ENCODE measurements around the gene CLSTN1. TPM values are rescaled to one million over a fixed set of nuclear protein-coding genes. Genes with fewer than 3 reads are reported as not detected.

Gene CLSTN1
- total and polyA plus RNA-seq, 10 of the 15 experiments (the other 5 are each of a cell fraction or from before 2014, with no cell fraction given): 2.7 to 64.4 (median 23.2) TPM

DNA sequence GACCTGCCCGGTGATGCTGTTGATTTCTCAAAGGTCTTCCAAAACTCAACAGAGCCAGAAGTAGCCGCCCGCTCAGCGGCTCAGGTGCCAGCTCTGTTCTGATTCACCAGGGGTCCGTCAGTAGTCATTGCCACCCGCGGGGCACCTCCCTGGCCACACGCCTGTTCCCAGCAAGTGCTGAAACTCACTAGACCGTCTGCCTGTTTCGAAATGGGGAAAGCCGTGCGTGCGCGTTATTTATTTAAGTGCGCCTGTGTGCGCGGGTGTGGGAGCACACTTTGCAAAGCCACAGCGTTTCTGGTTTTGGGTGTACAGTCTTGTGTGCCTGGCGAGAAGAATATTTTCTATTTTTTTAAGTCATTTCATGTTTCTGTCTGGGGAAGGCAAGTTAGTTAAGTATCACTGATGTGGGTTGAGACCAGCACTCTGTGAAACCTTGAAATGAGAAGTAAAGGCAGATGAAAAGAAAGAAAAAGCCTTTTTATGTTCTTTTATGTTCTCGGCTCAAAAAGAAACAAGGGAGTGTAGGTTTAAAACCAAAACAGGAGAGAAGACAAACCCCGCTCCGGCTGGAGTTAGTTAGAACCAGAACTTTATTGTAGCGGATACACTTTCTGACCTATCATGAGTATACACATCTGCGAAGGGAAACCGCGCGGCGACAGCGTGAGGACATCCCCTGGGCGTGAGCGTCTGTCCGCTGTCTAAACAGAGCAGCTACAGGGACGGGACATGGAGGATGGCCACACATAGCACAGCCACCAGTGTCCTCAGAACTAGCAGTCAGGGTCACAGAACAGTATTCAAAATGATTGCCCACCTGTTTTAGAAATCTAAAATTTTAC is 95.1 kb downstream of the CLSTN1 start (continued):
- TF ChIP-seq SREBF2 (IDR thresholded peaks at IDR 0.05; ENCODE audit: low read length) (no peak), NRF1 (conservative IDR thresholded peaks at IDR 0.05; ENCODE audit: low read depth, low read length) (no peak)

- ChIA-PET SMC1A (ENCODE audit: uncharacterized antibody, unreplicated experiment) (interaction anchor here (0.6 kb wide), 1 partner anchor 74 kb away, joined by 3 read pairs; no protein-coding TSS in a partner anchor), CTCF (interaction anchor here (1.1 to 3.2 kb wide), 2 partner anchors 101 to 111 kb away, joined by 4 to 21 read pairs; no protein-coding TSS in a partner anchor), POLR2A (interaction anchor here (0.8 kb wide), 1 partner anchor 139 kb away, joined by 3 read pairs; no protein-coding TSS in a partner anchor), RAD21 (ENCODE audit: unreplicated experiment) (interaction anchor here (0.6 to 1.8 kb wide), 3 partner anchors 72 to 138 kb away, joined by 3 to 7 read pairs (median 4); no protein-coding TSS in a partner anchor)
- Histone ChIP-seq H4K20me1 (ENCODE audit: control insufficient read depth, insufficient read depth) (no peaks in the 10 kb centered on the region; the same call in 1 of the 2 replicates), H3K27ac (ENCODE audit: control insufficient read depth, insufficient read depth) (no peak overlapping the region), H3K4me2 (ENCODE audit: control insufficient read depth, insufficient read depth) (no peak overlapping the region), H3K79me2 (ENCODE audit: control insufficient read depth, insufficient read depth, low read length) (no peaks in the 10 kb centered on the region), H3K4me1 (ENCODE audit: control insufficient read depth, insufficient read depth, low read length) (no peaks in the 10 kb centered on the region), H3K4me3 (no peak overlapping the region), H2AFZ (ENCODE audit: control insufficient read depth, low read depth, low read length) (no peak overlapping the region), H3K27me3 (replicated peaks in 1 of 2; ENCODE audit: control insufficient read depth in 2 of 2, insufficient read depth in 2 of 2, low read length in 1 of 2) (no peaks in the 10 kb centered on the region), H3K9me3 (replicated peaks; ENCODE audit: control insufficient read depth, insufficient read depth, low read length) (no peaks in the 10 kb centered on the region; the same call in 2 of the 3 replicates), H3K36me3 (ENCODE audit: control insufficient read depth in 2 of 2, insufficient read depth in 2 of 2, low read length in 1 of 2) (peaks cover 40 to 65% of the 10 kb centered on the region in 2 experiments), H3K9ac (ENCODE audit: control insufficient read depth, insufficient read depth, low read length) (no peak overlapping the region)
- ATAC-seq: no peak
- in situ Hi-C loops (cut with MboI): no loop called here
- WGBS (ENCODE audit: insufficient coverage, insufficient replicate concordance, low lambda C conversion rate, missing lambda C conversion rate): 85% methylated on average over 25 of the region's 25 CpGs
- no peak for FAIRE-seq
- no TSS peak for BruUV-seq (replicated peaks)
- no peak for DNase-seq (ENCODE audit: low read depth, low spot score)
- intact Hi-C loops (cut with micrococcal nuclease; ENCODE audit: unreplicated experiment): no loop called here
- TF ChIP-seq SKIL (IDR thresholded peaks at IDR 0.05; ENCODE audit: low read depth, poor library complexity, severe bottlenecking) (no peak), SRF (IDR thresholded peaks at IDR 0.05; ENCODE audit: low read depth in 2 of 2, low read length in 2 of 2) (no peak), ATF2 (IDR thresholded peaks at IDR 0.05; ENCODE audit: low read length) (no peak), ZZZ3 (IDR thresholded peaks at IDR 0.05; ENCODE audit: control insufficient read depth, insufficient read length, low read depth) (no peak), FOXK2 (IDR thresholded peaks at IDR 0.05) (no peak), USF2 (IDR thresholded peaks at IDR 0.05; ENCODE audit: borderline replicate concordance, low read depth, low read length) (no peak), E2F8 (IDR thresholded peaks at IDR 0.05; ENCODE audit: low read depth, partially characterized antibody) (no peak), KLF5 (IDR thresholded peaks at IDR 0.05; ENCODE audit: partially characterized antibody) (no peak), MYB (IDR thresholded peaks at IDR 0.05; ENCODE audit: borderline replicate concordance, low read depth, low read length) (no peak), IRF4 (IDR thresholded peaks at IDR 0.05; ENCODE audit: low read depth, low read length) (no peak), MTA3 (IDR thresholded peaks at IDR 0.05; ENCODE audit: borderline replicate concordance, low read length) (no peak)
These were observed 96.7 kb downstream of the CLSTN1 start for GRCh38 chr1:9726905-9727595.
